ENCODE measurements around the gene PSMB2.

DNA sequence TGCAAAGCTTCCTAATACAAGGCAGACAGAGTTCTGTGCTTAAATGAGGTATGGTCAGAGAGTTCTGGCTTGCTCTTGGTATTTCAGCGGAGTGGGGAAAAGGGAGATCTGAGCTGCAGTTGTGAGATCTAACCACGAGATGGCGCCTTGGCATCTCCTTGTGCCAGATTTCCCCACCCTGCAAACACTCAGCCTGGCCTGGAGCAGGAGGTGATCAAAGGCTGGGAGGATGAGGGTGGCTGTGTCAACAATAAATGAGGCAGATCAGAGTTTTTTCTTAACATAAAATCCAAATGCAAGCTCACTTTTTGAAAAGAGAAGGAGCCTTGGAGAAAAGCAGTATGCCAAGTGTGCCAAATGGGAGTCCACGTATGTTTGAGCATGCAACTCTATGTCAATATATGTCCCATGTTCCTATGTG lies 72.3 kb downstream of the PSMB2 start:
- TF ChIP-seq TAF1 (IDR thresholded peaks at IDR 0.05; ENCODE audit: low read depth) (no peak), POLR2AphosphoS5 (IDR thresholded peaks at IDR 0.05) (no peak), MXI1 (conservative IDR thresholded peaks at IDR 0.05; ENCODE audit: poor library complexity, severe bottlenecking) (no peak)

Data from neural cell (in vitro differentiated cells).